C4-2B (cell line): ENCODE data around the gene ELMO1.

Experiments used
- H3K27ac ChIP-seq: fragments of 450-650 bp; 2 replicates; pipeline ENCODE4 v1.5.1; 2017
- CTCF ChIP-seq: fragments of 450-650 bp; conservative IDR thresholded peaks from 2 replicates; pipeline ENCODE4 v1.5.1; 2017; ENCODE audit warnings: mild to moderate bottlenecking
- ZFX ChIP-seq: fragments of 450-650 bp; IDR thresholded peaks from 2 replicates; pipeline ENCODE4 v1.6.1; 2017

ELMO1 gene

DNA sequence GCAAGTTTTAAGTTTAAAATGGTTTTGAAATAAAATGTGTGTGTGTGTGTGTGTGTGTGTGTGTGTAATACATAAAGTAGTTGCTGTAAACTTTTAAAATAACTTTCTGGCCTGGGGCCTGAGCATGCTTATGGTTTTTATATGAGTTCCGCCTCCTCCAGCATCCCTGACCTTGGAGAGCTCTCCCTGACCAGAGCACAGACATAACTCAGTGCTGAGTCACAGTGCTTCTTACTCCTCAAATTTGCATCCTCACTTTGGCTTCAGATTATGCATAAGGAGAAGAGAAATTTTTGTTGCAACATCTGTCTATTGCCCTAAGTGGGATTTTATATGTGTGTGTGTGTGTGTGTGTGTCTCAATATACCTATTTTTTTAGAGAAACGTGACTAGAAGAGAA lies 200.8 kb downstream of the ELMO1 start:
- no peak for TF ChIP-seq CTCF
- TF ChIP-seq ZFX, result no peak
- no peak overlapping the region for H3K27ac ChIP-seq

DNA sequence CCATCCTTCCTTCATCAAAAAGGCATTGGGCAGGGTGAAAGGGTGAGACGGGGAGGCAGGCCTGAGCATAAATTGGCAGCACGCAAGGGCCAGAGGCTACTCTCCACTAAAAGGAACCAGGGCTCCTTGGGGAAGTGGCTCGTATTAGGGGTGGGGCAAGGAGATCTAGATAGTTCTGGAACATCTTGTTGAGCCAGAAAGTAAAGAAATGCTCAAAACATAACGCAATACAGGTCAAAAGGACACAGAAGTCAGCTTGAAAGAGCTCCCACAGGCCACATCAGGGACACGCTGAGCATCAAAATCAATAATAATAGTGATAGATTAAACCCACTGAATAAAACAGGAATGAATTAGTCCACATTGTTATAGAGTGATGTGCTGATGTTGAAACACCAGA lies 203.1 kb downstream of the ELMO1 start:
- TF ChIP-seq CTCF (no peak), ZFX (no peak)
- no peak overlapping the region for H3K27ac ChIP-seq

DNA sequence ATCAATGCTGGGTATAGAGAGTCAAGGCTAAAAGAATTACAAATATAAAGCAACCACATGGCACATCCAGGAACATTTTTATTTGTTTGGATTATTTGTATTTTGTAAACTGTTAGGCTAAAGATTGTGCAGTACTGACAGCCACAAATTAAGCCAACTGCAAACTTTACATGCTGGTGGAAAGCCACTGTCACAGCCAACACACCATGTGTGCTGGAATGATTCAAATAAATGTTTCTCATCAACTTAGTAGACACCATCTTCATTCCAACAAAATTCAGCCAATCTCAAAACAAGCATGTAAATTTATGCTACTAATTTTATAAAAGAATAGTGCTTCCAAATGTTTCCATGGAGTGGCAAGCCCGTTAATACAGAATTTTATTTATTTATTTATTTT lies 211.8 kb downstream of the ELMO1 start:
- no peak for TF ChIP-seq ZFX
- no peak for TF ChIP-seq CTCF

GRCh38 chr7:37235813-37236212 lies 212.9 kb downstream of the ELMO1 start:
- TF ChIP-seq CTCF (no peak), ZFX (no peak)
- H3K27ac ChIP-seq, result no peak overlapping the region

More for the DNA sequence above, 211.8 kb downstream of the ELMO1 start:
- H3K27ac ChIP-seq, result no peak overlapping the region

- peak; percentile 83 for TF ChIP-seq CTCF
- no peak for TF ChIP-seq ZFX
- H3K27ac ChIP-seq, result no peak overlapping the region
Measured at GRCh38 chr7:37234928-37235327, 213.7 kb downstream of the ELMO1 start.

- TF ChIP-seq CTCF (no peak), ZFX (no peak)
Measured at GRCh38 chr7:37234334-37234733, 214.3 kb downstream of the ELMO1 start.

DNA sequence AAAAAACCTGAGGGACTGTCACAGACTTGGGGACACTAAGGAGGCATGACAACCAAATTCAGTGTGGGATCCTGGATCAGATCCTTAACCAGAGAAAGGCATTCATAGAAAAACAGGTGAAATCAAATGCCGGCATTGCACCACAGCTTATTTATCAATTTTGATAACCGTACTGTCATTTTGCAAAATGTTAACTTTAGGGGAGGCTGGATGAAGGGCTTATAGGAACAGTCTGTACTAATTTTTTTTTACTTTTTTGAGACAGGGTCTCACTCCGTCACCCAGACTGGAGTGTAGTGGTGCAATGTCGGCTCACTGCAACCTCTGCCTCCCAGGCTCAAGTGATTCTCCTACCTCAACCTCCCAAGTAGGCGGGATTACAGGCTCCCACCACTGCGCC lies 217.1 kb downstream of the ELMO1 start:
- TF ChIP-seq ZFX (no peak), CTCF (no peak)
- no peak overlapping the region for H3K27ac ChIP-seq

More at GRCh38 chr7:37234334-37234733, 214.3 kb downstream of the ELMO1 start:
- no peak overlapping the region for H3K27ac ChIP-seq
